ENCODE data around the gene USP9Y.

USP9Y gene

DNA sequence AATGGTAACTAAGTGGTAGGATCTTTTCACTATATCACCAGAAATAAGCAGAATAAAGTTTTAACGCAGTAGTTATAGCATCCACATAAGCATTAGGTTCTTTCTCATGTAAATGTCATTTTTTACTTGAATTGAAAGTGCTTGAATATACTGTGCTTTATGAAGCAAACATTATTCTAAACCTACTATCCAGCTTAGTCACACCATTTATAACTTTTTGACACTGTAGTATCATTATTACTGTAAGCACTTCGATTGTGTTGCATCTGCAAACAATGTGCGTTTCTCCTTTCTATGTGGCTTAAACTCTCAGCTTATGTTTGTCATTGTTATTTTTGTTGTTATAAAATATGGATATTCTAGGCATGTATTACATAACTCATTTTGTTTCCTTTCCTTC is 132.3 kb downstream of the USP9Y start:
- no peak overlapping the region for H3K4me3 ChIP-seq (replicated peaks; ENCODE audit: low read depth, low read length)
- TF ChIP-seq, protein P1, sequence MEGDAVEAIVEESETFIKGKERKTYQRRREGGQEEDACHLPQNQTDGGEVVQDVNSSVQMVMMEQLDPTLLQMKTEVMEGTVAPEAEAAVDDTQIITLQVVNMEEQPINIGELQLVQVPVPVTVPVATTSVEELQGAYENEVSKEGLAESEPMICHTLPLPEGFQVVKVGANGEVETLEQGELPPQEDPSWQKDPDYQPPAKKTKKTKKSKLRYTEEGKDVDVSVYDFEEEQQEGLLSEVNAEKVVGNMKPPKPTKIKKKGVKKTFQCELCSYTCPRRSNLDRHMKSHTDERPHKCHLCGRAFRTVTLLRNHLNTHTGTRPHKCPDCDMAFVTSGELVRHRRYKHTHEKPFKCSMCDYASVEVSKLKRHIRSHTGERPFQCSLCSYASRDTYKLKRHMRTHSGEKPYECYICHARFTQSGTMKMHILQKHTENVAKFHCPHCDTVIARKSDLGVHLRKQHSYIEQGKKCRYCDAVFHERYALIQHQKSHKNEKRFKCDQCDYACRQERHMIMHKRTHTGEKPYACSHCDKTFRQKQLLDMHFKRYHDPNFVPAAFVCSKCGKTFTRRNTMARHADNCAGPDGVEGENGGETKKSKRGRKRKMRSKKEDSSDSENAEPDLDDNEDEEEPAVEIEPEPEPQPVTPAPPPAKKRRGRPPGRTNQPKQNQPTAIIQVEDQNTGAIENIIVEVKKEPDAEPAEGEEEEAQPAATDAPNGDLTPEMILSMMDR (IDR thresholded peaks at IDR 0.05; ENCODE audit: low read length, missing control alignments) = no peak
- DNase-seq (ENCODE audit: low read depth) = no peak

DNA sequence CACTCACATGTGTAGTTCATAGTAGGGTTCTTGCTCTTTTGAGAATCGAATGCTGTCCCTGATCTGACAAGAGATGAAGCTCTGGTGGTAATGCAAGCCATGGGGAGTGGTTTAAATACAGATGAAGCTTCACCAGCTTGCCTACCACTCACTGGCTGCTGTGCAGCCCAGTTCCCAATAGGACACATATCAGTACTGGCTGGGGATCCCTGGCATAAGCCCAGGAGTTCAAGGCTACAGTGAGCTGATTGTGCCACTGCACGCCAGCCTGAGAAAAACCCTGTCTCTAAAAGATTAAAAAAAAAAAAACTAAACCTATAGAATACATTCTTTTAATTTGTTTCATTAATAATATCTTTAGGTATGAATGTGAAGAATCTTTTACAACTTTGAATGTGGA is 136.5 kb downstream of the USP9Y start:
- no peak overlapping the region for H3K4me3 ChIP-seq (replicated peaks; ENCODE audit: low read depth, low read length)
- TF ChIP-seq, protein P1 (IDR thresholded peaks at IDR 0.05; ENCODE audit: low read length, missing control alignments) = no peak
- DNase-seq (ENCODE audit: low read depth) = no peak

DNA sequence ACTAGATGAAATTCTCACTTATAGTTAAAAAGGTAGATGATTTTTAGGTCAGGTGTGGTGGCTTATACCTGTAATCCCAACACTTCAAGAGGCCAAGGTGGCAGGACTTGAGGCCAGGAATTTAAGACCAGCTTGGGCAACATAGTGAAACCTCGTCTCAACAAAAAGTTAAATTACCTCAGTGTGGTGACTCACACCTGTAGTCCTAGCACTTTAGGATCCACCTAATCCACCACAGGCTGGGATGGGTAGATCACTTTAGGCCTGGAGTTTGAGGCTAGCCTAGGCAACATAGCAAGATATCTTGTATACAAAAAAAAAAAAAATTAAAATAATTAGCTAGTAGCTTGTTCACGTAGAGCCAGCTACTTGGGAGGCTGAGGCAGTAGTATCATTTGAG is 140.3 kb downstream of the USP9Y start:
- TF ChIP-seq, protein P1 (IDR thresholded peaks at IDR 0.05; ENCODE audit: low read length, missing control alignments) = no peak
- no peak overlapping the region for H3K4me3 ChIP-seq (replicated peaks; ENCODE audit: low read depth, low read length)
- no peak for DNase-seq (ENCODE audit: low read depth)

DNA sequence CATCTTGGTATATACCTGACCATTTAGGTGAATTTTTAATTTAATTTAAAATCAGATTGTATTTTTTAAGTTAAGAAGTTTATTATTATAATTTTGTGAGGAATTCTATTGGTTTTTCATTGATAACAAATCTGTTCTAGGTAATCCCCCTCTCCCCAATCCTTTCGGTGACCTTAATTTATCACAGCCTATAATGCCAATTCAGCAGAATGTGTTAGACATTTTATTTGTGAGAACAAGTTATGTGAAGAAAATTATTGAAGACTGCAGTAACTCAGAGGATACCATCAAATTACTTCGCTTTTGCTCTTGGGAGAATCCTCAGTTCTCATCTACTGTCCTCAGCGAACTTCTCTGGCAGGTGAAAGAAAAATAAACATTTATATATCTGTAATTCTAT is 145.8 kb downstream of the USP9Y start:
- no peak overlapping the region for H3K4me3 ChIP-seq (replicated peaks; ENCODE audit: low read depth, low read length)
- DNase-seq (ENCODE audit: low read depth) = no peak
- TF ChIP-seq, protein P1 (IDR thresholded peaks at IDR 0.05; ENCODE audit: low read length, missing control alignments) = no peak

DNA sequence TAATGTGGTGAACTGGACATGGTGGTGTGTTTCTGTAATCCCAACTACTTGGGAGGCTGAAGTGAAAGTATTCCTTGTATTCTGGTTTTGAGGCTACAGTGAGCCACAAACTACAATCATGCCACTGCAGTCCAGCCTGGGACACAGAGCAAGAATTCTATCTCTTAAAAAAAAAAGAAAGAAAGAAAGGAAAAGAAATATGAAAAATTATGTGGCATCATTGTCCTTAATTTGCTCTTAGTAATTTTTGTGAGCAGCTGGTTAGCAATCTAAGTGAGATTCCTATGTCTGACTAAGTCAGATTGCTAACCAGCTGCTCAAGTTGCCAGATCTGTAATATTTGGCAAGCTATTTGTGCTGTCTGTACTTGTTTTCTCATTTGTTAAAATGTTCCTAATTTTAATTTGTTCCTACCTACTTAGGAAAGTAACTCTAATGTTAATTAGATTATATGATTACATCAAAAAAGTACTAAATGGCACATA is 154.8 kb downstream of the USP9Y start:
- DNase-seq (ENCODE audit: low read depth) = peak; percentile 10
- no peak overlapping the region for H3K4me3 ChIP-seq (replicated peaks; ENCODE audit: low read depth, low read length)
- TF ChIP-seq, protein P1 (IDR thresholded peaks at IDR 0.05; ENCODE audit: low read length, missing control alignments) = no peak

DNA sequence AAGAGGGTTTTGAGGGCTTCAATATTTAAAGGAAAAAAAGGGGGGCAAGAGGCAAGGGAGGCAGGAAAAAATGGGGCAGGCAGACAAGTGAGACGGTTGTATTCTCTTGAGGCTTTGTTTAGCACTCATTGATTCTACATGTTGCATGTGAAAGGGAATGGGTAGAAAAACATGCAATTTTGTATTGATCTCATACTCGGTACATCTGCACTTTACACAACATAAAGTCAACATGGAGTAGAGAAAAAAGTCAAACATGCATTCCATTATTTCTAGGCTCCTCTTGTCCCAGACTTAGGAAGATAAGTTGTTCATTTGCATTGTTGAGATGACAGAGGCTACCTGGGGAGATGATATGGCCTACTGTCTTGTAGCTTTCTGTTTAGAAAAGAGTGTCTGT is 166.9 kb downstream of the USP9Y start:
- TF ChIP-seq, protein P1 (IDR thresholded peaks at IDR 0.05; ENCODE audit: low read length, missing control alignments) = no peak
- DNase-seq (ENCODE audit: low read depth) = no peak

DNA sequence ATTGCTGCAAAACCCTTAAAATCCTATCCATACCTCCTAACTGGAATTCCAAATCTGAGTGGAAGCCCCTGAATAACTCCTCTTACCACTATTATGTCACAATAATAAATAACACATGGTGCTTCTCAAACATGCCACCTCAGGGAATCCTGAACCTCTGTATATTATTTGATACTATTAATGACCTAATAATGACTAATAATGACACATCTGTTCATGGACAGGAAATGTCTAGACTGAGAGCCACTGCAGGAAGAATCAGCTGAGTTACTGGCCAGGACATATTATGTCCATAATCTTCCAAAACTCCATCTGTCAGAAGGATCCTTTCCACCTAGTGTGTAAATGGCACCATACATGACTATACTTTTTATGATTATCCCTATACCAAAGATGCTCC is 195.9 kb downstream of the USP9Y start:
- H3K4me3 ChIP-seq (replicated peaks; ENCODE audit: low read depth, low read length) = no peak overlapping the region
- TF ChIP-seq, protein P1 (IDR thresholded peaks at IDR 0.05; ENCODE audit: low read length, missing control alignments) = no peak
- DNase-seq (ENCODE audit: low read depth) = no peak

More for the DNA sequence above, 166.9 kb downstream of the USP9Y start:
- no peak overlapping the region for H3K4me3 ChIP-seq (replicated peaks; ENCODE audit: low read depth, low read length)
